GM21447 (cell line): ENCODE measurements around the gene ADPGK.
"Not testable (repeated sequence)": the region's sequence is repeated elsewhere in the genome, so short reads cannot be mapped to it uniquely, and the experiment has no call there.

Experiments used
- ATAC-seq: cut with Tn5 transposase; IDR thresholded peaks from one replicate; pipeline ENCODE4 v1.9.1; 2021; ENCODE audit not compliant: unreplicated experiment

ADPGK gene

GRCh38 chr15:72783640-72784455 is at the start of gene ADPGK:
Gene ADPGK, minus strand, starts transcription at chr15:72783758. Its CDS starts 67 bp downstream, at chr15:72783691.
- peak; percentile 73 for ATAC-seq

GRCh38 chr15:72827226-72827625 is 43.7 kb upstream of the ADPGK start:
- no peak for ATAC-seq

- no peak for ATAC-seq
These were observed 43.1 kb upstream of the ADPGK start for GRCh38 chr15:72826611-72827010.

GRCh38 chr15:72825829-72826228 is 42.3 kb upstream of the ADPGK start:
- ATAC-seq = no peak

- ATAC-seq = no peak
These were observed 41.2 kb upstream of the ADPGK start for GRCh38 chr15:72824781-72825180.

- no peak for ATAC-seq
These were observed 40.6 kb upstream of the ADPGK start for GRCh38 chr15:72824112-72824511.

GRCh38 chr15:72820278-72820677 is 36.7 kb upstream of the ADPGK start:
- no peak for ATAC-seq

GRCh38 chr15:72818632-72819031 is 35.1 kb upstream of the ADPGK start:
- ATAC-seq = no peak

GRCh38 chr15:72813345-72814004 is 29.9 kb upstream of the ADPGK start:
- no peak for ATAC-seq

GRCh38 chr15:72809329-72809728 is 25.8 kb upstream of the ADPGK start:
- no peak for ATAC-seq

- not testable (repeated sequence) for ATAC-seq
These were observed 23.8 kb upstream of the ADPGK start for GRCh38 chr15:72807346-72807745.

- ATAC-seq = no peak
These were observed 19.4 kb upstream of the ADPGK start for GRCh38 chr15:72803006-72803405.

GRCh38 chr15:72801590-72802325 is 18.2 kb upstream of the ADPGK start:
- ATAC-seq = no peak

GRCh38 chr15:72800833-72801481 is 17.4 kb upstream of the ADPGK start:
- ATAC-seq = no peak

GRCh38 chr15:72797834-72798233 is 14.3 kb upstream of the ADPGK start:
- ATAC-seq = no peak

- no peak for ATAC-seq
These were observed 13.8 kb upstream of the ADPGK start for GRCh38 chr15:72797338-72797689.

GRCh38 chr15:72796515-72797337 is 13.2 kb upstream of the ADPGK start:
- no peak for ATAC-seq

- no peak for ATAC-seq
These were observed 12.6 kb upstream of the ADPGK start for GRCh38 chr15:72796210-72796514.

- no peak for ATAC-seq
These were observed 10.5 kb upstream of the ADPGK start for GRCh38 chr15:72793766-72794660.

GRCh38 chr15:72792431-72792830 is 8.9 kb upstream of the ADPGK start:
- ATAC-seq = no peak
